ENCODE data around the gene CD151.

Gene CD151

DNA sequence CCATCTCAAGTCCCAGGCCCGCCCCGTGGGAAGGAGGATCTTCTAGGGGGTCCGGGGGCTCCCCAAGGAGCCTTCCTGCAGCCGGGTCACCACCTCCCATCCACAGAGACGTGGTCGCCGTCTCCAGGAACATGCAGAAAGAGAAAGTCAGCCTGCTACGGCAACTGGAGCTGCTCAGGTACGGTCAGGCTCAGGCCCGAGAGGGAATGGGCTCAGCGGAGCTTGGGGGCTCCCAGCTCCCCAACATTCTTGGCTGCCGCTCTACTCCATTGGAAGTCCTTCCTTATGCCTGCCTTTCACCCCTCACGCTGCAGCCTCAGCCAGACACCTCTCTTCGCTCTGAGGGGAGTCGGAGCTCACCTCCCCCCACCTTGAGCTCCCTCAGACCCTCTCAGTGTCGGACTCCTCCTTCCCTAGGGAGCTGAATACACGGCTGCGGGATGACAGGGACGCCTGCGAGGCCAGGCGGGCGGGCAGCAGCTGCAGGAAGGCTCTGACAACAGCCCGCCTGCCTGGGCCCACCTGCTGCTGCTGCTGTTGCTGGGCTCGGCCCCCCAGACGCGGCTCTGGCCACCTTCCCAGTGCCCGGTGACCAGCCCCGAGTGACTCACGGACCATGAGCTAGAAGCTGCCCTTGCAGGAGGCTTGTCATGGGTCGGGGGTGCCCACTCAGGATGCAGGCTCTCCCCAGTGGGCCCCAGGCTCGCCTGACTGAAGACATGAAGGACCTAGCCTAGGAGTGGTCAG, 1.5 kb upstream of the CD151 start:
- no peaks in the 10 kb centered on the region for H3K9me3 ChIP-seq (ENCODE audit: control insufficient read depth, insufficient read depth, low read depth, low read length)
- H3K27me3 ChIP-seq (ENCODE audit: control insufficient read depth, insufficient read depth, low read length), result peaks cover 63% of the 10 kb centered on the region
- peak overlapping the region; percentile 75 for H3K4me3 ChIP-seq (ENCODE audit: low read depth, low read length)
- H3K27ac ChIP-seq (ENCODE audit: low read depth, low read length), result no peak overlapping the region
- H3K9ac ChIP-seq (ENCODE audit: low read length), result no peak overlapping the region
- no peaks in the 10 kb centered on the region; the same call in 1 of the 2 replicates for H3K36me3 ChIP-seq (ENCODE audit: control insufficient read depth, insufficient read depth, low read length)
- H3K4me1 ChIP-seq (ENCODE audit: control insufficient read depth, insufficient read depth, low read length), result peaks cover 67% of the 10 kb centered on the region

GRCh38 chr11:831961-832528, 707 bp upstream of the CD151 start:
- Histone ChIP-seq H3K4me1 (ENCODE audit: control insufficient read depth, insufficient read depth, low read length) (peaks cover 67% of the 10 kb centered on the region), H3K36me3 (ENCODE audit: control insufficient read depth, insufficient read depth, low read length) (peaks cover 5% of the 10 kb centered on the region), H3K4me3 (ENCODE audit: low read depth, low read length) (peak overlapping the region; percentile 75), H3K27ac (ENCODE audit: low read depth, low read length) (no peak overlapping the region), H3K27me3 (ENCODE audit: control insufficient read depth, insufficient read depth, low read length) (peaks cover 55% of the 10 kb centered on the region), H3K9me3 (ENCODE audit: control insufficient read depth, insufficient read depth, low read depth, low read length) (no peaks in the 10 kb centered on the region), H3K9ac (ENCODE audit: low read length) (peak overlapping the region; percentile 64)

DNA sequence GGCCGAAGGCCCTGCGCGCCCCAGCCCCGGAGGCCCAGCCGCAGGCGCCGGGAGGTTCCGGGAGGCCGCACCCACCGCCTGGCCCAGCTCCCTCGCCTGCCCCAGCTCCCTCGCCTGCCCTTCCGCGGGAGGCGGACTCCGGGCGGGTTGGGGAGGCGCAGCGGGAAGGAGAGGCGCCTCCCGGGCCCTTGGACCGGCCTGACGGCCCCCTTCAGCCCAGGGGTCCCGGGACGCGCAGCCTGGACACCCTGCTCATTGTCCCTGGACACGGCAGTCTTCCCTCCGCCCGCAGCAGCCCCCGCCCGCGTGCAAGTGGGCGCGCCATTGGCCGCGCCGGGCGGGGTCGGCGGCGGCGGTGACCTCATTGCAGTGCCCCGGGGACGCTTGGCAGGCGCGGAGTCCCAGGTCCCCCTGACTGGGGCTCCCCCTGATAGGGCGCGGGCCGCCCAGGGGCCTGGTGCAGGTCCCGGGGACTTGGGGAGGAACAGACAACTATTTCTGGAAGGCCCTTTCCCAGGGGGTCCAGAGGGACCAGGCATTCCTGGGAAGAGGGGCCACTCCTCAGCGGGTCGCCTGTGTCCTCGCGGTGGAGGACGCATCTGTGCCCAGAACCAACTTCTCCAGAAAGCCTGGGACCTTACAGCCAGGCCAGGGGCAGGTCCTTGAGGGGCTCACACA, 501 bp downstream of the CD151 start:
- H3K27me3 ChIP-seq (ENCODE audit: control insufficient read depth, insufficient read depth, low read length), result peaks cover 43% of the 10 kb centered on the region
- H3K27ac ChIP-seq (ENCODE audit: low read depth, low read length), result peak overlapping the region; percentile 22; the same call in 1 of the 2 replicates
- H3K36me3 ChIP-seq (ENCODE audit: control insufficient read depth, insufficient read depth, low read length), result peaks cover 16% of the 10 kb centered on the region
- H3K4me3 ChIP-seq (ENCODE audit: low read depth, low read length), result peak overlapping the region; percentile 75
- H3K4me1 ChIP-seq (ENCODE audit: control insufficient read depth, insufficient read depth, low read length), result peaks cover 57% of the 10 kb centered on the region
- no peaks in the 10 kb centered on the region for H3K9me3 ChIP-seq (ENCODE audit: control insufficient read depth, insufficient read depth, low read depth, low read length)
- H3K9ac ChIP-seq (ENCODE audit: low read length), result peak overlapping the region; percentile 70

DNA sequence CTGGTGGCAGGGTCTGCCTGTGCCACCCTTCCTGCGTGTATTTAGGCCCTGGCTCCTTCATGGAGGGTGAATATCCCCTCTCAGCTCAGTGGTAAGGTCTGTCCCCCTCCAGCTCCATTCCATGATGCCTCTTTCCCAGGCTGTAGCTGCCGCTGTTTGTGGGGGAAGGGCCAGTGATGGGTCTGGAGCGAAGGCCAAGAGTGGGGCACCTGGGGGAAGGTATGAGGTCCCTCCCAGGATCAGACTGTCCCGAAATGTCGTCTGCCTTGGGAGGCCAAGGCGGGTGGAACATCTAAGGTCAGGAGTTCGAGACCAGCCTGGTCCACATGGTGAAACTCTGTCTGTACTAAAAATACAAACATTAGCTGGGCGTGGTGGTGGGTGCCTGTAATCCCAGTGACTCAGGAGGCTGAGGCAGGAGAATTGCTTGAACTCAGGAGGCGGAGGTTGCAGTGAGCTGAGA, 1.1 kb downstream of the CD151 start:
- peaks cover 22% of the 10 kb centered on the region for H3K36me3 ChIP-seq (ENCODE audit: control insufficient read depth, insufficient read depth, low read length)
- H3K9me3 ChIP-seq (ENCODE audit: control insufficient read depth, insufficient read depth, low read depth, low read length), result no peaks in the 10 kb centered on the region
- peaks cover 57% of the 10 kb centered on the region for H3K4me1 ChIP-seq (ENCODE audit: control insufficient read depth, insufficient read depth, low read length)
- H3K9ac ChIP-seq (ENCODE audit: low read length), result peak overlapping the region; percentile 70
- H3K27me3 ChIP-seq (ENCODE audit: control insufficient read depth, insufficient read depth, low read length), result peaks cover 37% of the 10 kb centered on the region
- peak overlapping the region; percentile 75 for H3K4me3 ChIP-seq (ENCODE audit: low read depth, low read length)
- H3K27ac ChIP-seq (ENCODE audit: low read depth, low read length), result no peak overlapping the region

- H3K4me1 ChIP-seq (ENCODE audit: control insufficient read depth, insufficient read depth, low read length), result peaks cover 51% of the 10 kb centered on the region
- H3K27me3 ChIP-seq (ENCODE audit: control insufficient read depth, insufficient read depth, low read length), result peaks cover 29% of the 10 kb centered on the region
- peak overlapping the region; percentile 75 for H3K4me3 ChIP-seq (ENCODE audit: low read depth, low read length)
- H3K36me3 ChIP-seq (ENCODE audit: control insufficient read depth, insufficient read depth, low read length), result peaks cover 30% of the 10 kb centered on the region
- H3K9me3 ChIP-seq (ENCODE audit: control insufficient read depth, insufficient read depth, low read depth, low read length), result no peaks in the 10 kb centered on the region
- no peak overlapping the region for H3K27ac ChIP-seq (ENCODE audit: low read depth, low read length)
- no peak overlapping the region for H3K9ac ChIP-seq (ENCODE audit: low read length)
Observed at GRCh38 chr11:834371-835316, 1.9 kb downstream of the CD151 start.

- Histone ChIP-seq H3K9me3 (ENCODE audit: control insufficient read depth, insufficient read depth, low read depth, low read length) (no peaks in the 10 kb centered on the region), H3K4me3 (ENCODE audit: low read depth, low read length) (no peak overlapping the region), H3K36me3 (ENCODE audit: control insufficient read depth, insufficient read depth, low read length) (peaks cover 45% of the 10 kb centered on the region), H3K27ac (ENCODE audit: low read depth, low read length) (no peak overlapping the region), H3K9ac (ENCODE audit: low read length) (no peak overlapping the region), H3K27me3 (ENCODE audit: control insufficient read depth, insufficient read depth, low read length) (peaks cover 13% of the 10 kb centered on the region), H3K4me1 (ENCODE audit: control insufficient read depth, insufficient read depth, low read length) (peaks cover 45% of the 10 kb centered on the region)
Observed at GRCh38 chr11:836274-836673, 3.5 kb downstream of the CD151 start.

GRCh38 chr11:836700-837099, 3.9 kb downstream of the CD151 start:
- peaks cover 9% of the 10 kb centered on the region for H3K27me3 ChIP-seq (ENCODE audit: control insufficient read depth, insufficient read depth, low read length)
- no peaks in the 10 kb centered on the region for H3K9me3 ChIP-seq (ENCODE audit: control insufficient read depth, insufficient read depth, low read depth, low read length)
- no peak overlapping the region for H3K4me3 ChIP-seq (ENCODE audit: low read depth, low read length)
- peaks cover 43% of the 10 kb centered on the region for H3K4me1 ChIP-seq (ENCODE audit: control insufficient read depth, insufficient read depth, low read length)
- no peak overlapping the region for H3K9ac ChIP-seq (ENCODE audit: low read length)
- peaks cover 45% of the 10 kb centered on the region for H3K36me3 ChIP-seq (ENCODE audit: control insufficient read depth, insufficient read depth, low read length)
- no peak overlapping the region for H3K27ac ChIP-seq (ENCODE audit: low read depth, low read length)

- Histone ChIP-seq H3K36me3 (ENCODE audit: control insufficient read depth, insufficient read depth, low read length) (peaks cover 45% of the 10 kb centered on the region), H3K4me1 (ENCODE audit: control insufficient read depth, insufficient read depth, low read length) (peaks cover 36% of the 10 kb centered on the region), H3K9me3 (ENCODE audit: control insufficient read depth, insufficient read depth, low read depth, low read length) (no peaks in the 10 kb centered on the region), H3K27ac (ENCODE audit: low read depth, low read length) (no peak overlapping the region), H3K9ac (ENCODE audit: low read length) (no peak overlapping the region), H3K4me3 (ENCODE audit: low read depth, low read length) (no peak overlapping the region), H3K27me3 (ENCODE audit: control insufficient read depth, insufficient read depth, low read length) (peaks cover 2% of the 10 kb centered on the region)
Observed at GRCh38 chr11:837189-837989, 4.6 kb downstream of the CD151 start.

DNA sequence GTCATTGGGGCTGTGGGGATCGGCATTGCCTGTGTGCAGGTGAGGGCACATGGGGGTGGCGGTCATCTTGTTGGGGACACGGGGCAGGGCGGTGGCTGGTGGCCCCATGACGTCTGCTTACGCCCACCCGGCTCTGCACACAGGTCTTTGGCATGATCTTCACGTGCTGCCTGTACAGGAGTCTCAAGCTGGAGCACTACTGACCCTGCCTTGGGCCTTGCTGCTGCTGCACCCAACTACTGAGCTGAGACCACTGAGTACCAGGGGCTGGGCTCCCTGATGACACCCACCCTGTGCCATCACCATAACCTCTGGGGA, 5.2 kb downstream of the CD151 start:
- Histone ChIP-seq H3K9me3 (ENCODE audit: control insufficient read depth, insufficient read depth, low read depth, low read length) (no peaks in the 10 kb centered on the region), H3K36me3 (ENCODE audit: control insufficient read depth, insufficient read depth, low read length) (peaks cover 45% of the 10 kb centered on the region), H3K27me3 (ENCODE audit: control insufficient read depth, insufficient read depth, low read length) (no peaks in the 10 kb centered on the region), H3K9ac (ENCODE audit: low read length) (no peak overlapping the region), H3K27ac (ENCODE audit: low read depth, low read length) (no peak overlapping the region), H3K4me3 (ENCODE audit: low read depth, low read length) (no peak overlapping the region), H3K4me1 (ENCODE audit: control insufficient read depth, insufficient read depth, low read length) (peaks cover 34% of the 10 kb centered on the region)

All from HUES6 (cell line).